GM12875 (cell line): ENCODE measurements around the gene B3GNT9.

Experiments used
- H3K4me3 ChIP-seq: one replicate; pipeline ENCODE4 v1.5.1; 2011; ENCODE audit warnings: low read depth, low read length, control low read depth
- TF ChIP-seq, protein P1 (sequence below): IDR thresholded peaks from 2 replicates; pipeline ENCODE4 v1.5.1; 2011; ENCODE audit warnings: low read depth, mild to moderate bottlenecking, control low read depth, inconsistent platforms, low read length, moderate library complexity, borderline replicate concordance; ENCODE audit not compliant: insufficient read depth

The B3GNT9 gene

DNA sequence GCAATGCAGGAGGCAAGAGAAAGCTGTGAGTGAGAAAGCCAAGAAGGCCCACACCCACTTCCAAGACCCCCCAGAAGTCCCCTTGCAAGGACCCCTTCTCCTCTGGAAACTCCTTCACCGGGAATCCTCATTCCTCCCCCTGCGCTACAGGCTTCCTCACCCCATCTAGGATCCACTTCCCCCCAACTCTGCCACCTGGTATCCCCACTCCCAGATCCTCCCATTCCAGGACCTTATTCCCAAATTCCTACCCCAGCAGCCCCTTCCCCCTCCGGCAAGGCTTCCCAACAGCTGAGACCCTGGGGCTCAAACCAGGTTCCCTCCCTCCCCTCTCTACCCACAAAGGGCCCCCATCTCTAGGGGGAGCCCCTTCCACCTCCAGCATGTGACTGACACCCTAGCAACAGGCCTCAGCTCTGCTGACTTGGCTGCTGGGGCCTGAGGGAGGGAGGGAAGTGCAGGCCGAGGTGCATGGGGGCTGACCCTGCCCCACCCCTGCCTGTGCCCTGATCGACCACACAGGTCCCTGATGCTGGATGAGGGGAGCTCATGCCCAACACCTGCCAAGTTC lies 15.9 kb upstream of the B3GNT9 start:
- no peak overlapping the region for H3K4me3 ChIP-seq
- TF ChIP-seq, protein P1, sequence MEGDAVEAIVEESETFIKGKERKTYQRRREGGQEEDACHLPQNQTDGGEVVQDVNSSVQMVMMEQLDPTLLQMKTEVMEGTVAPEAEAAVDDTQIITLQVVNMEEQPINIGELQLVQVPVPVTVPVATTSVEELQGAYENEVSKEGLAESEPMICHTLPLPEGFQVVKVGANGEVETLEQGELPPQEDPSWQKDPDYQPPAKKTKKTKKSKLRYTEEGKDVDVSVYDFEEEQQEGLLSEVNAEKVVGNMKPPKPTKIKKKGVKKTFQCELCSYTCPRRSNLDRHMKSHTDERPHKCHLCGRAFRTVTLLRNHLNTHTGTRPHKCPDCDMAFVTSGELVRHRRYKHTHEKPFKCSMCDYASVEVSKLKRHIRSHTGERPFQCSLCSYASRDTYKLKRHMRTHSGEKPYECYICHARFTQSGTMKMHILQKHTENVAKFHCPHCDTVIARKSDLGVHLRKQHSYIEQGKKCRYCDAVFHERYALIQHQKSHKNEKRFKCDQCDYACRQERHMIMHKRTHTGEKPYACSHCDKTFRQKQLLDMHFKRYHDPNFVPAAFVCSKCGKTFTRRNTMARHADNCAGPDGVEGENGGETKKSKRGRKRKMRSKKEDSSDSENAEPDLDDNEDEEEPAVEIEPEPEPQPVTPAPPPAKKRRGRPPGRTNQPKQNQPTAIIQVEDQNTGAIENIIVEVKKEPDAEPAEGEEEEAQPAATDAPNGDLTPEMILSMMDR: no peak

DNA sequence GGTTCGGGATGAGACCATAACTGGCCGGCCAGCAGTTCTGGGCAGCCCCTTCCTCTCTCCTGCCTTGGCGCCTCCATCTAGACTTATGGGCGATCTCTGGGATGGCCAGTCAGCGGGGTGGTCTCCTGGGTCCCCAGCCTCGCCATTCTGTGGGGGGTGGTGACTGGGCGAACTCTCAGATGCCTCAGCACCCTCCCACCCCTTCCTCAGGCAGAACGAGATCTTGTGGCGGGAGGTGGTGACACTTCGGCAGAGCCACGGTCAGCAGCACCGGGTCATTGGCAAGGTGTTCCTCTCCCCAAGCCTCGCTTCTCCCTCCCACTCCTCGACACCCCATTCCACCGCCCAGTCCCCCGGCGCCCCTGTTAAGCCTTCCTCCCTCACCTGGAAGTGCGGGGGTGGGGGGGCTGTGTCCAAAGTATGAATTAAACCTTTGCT lies 15.3 kb upstream of the B3GNT9 start:
- TF ChIP-seq, protein P1: no peak

DNA sequence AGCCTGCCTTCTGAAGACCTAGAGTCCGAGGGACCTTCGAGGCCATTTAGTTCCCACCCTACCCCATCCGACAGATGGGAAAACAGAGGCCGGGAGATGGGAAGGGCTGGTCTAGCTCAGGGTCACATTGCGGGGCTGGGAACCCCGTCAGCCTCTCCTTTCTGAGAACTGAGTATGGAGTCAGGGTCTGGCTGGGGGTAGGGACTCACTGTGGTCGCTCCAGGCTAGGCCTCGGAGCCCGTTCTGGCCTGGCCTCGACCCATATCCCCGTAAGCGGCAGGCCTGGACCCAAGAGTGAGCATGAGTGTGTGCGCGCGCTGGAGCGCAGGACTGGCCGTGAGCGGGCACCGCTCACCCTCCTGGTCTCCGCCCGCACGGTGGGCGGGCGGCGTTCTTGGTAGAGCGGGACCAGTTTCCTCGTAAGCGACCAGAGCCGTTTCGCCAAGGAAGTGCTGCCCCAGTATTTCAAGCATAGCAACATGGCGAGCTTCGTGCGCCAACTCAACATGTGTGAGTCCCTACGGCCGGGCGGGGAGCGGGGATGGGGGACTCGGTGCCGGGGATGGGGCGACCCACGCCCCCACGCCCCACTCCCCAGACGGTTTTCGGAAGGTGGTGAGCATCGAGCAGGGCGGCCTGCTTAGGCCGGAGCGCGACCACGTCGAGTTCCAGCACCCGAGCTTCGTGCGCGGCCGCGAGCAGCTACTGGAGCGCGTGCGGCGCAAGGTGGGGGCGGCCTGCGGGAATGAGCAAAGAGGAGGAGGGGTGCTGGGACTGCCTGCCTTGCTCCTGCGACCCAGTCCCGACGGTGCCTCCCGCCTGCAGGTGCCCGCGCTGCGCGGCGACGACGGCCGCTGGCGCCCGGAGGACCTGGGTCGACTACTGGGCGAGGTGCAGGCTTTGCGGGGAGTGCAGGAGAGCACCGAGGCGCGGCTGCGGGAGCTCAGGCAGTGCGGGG lies 14.6 kb upstream of the B3GNT9 start:
- H3K4me3 ChIP-seq: no peak overlapping the region
- TF ChIP-seq, protein P1: no peak

More for the DNA sequence above, 15.3 kb upstream of the B3GNT9 start:
- H3K4me3 ChIP-seq: no peak overlapping the region

DNA sequence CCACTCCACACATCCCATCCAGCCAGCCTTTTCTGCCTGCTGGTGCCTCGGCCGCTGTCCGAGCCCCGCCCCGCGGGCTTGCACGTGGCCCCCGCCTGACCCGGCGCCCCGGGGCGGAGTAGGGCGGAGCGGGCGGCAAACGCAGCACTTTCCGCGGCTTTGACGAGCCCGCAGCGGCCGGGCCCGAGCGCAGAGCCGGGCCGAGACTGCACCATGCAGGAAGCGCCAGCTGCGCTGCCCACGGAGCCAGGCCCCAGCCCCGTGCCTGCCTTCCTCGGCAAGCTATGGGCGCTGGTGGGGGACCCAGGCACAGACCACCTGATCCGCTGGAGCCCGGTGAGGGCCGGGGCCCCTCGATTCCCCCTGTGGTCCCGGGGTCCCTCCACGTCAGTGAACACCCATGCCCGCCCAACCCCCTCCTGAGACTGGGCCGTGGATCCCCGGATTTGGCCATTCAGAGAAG lies 13.8 kb upstream of the B3GNT9 start, which contains the start of gene HSF4:
Gene HSF4 (plus strand): TSS at position 147 of the 463 bp plus-strand sequence. CDS start 67 bp downstream, at position 214.
- H3K4me3 ChIP-seq: peak within 1 kb of the TSS; percentile 43

DNA sequence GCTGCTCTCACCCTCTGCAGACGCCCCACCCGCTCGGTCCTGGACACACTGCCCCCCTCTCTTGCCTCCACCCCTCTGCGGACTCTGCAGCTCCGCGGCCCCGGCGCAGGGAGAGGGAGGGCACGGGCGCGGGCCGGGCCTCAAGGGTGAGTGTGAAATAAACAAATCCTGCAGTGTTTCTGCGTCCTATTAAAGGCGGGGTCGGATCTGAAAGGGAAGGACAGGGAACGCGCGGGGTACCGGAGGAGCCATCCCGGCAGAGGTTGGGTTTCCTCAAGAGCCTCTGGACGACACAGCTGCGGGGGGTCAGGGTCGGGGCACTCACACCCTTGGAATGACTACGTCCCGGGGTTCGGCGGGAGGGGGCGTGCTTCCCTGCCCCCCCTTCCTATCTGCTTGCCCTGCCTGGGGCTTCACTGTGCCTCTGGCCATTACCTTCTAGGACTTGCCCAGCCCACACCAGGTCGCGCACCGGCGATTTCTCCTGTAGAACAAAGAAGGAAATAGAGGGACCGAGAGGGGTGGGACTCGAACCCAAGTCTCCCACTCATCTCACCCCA lies 13.3 kb upstream of the B3GNT9 start:
- no peak overlapping the region for H3K4me3 ChIP-seq
- TF ChIP-seq, protein P1: no peak

More for the DNA sequence above, 13.8 kb upstream of the B3GNT9 start, which contains the start of gene HSF4:
- TF ChIP-seq, protein P1: no peak

DNA sequence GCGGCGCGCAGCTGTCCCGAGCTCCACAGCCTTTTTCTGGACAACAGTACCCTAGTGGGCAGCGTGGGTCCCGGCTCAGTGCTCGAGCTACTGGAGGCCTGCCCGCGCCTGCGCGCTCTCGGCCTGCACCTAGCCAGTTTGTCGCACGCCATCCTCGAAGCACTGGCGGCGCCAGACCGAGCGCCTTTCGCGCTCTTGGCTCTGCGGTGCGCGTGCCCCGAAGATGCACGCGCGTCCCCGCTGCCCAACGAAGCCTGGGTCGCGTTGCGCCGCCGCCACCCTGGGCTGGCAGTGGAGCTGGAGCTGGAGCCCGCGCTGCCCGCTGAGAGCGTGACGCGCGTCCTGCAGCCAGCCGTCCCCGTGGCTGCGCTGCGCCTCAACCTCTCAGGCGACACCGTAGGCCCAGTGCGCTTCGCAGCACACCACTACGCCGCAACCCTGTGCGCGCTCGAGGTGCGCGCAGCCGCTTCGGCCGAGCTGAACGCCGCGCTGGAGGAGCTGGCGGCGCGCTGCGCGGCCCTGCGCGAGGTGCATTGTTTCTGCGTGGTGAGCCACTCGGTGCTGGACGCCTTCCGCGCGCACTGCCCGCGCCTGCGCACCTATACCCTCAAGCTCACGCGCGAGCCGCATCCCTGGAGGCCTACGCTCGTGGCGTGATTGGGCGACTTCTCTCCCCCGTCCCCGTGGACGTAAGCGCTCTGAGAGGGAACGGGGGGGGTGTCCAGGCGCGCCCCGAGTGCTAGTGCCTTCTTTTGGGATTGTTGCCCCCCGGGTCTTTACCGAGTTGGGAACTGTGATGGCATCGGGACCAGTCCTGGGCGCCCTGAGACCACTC lies 12.6 kb upstream of the B3GNT9 start:
- peak overlapping the region; percentile 43 for H3K4me3 ChIP-seq
- TF ChIP-seq, protein P1: no peak
